ENCODE measurements around the gene VSTM2L.

DNA sequence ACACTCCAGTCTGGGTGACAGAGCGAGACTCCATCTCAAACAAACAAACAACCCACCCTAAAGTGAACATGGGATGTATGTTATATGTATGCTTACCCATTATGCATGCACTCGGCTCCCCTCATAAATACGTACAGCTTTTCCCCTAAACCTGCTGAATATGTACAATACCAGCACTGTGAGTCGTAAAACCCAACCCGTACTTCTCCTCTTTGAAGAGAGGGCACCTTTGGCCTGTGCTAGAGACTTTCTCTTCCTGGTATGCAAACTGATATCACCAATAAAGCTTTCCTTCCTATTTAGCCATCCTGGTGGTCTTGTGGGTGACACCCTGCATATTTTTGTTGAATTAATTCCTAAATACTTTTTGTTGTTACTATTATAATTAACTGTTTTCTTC, 51.3 kb downstream of the VSTM2L start:
- TF ChIP-seq NFIX (CRISPR knock-in tag; IDR thresholded peaks at IDR 0.05; ENCODE audit: low read depth), result no peak
- no peak for TF ChIP-seq ZFX (CRISPR knock-in tag; IDR thresholded peaks at IDR 0.05)
- TF ChIP-seq NFE2 (IDR thresholded peaks at IDR 0.05; ENCODE audit: low read depth), result no peak
- TF ChIP-seq RNF2 (IDR thresholded peaks at IDR 0.05), result no peak
- TF ChIP-seq, protein P1, sequence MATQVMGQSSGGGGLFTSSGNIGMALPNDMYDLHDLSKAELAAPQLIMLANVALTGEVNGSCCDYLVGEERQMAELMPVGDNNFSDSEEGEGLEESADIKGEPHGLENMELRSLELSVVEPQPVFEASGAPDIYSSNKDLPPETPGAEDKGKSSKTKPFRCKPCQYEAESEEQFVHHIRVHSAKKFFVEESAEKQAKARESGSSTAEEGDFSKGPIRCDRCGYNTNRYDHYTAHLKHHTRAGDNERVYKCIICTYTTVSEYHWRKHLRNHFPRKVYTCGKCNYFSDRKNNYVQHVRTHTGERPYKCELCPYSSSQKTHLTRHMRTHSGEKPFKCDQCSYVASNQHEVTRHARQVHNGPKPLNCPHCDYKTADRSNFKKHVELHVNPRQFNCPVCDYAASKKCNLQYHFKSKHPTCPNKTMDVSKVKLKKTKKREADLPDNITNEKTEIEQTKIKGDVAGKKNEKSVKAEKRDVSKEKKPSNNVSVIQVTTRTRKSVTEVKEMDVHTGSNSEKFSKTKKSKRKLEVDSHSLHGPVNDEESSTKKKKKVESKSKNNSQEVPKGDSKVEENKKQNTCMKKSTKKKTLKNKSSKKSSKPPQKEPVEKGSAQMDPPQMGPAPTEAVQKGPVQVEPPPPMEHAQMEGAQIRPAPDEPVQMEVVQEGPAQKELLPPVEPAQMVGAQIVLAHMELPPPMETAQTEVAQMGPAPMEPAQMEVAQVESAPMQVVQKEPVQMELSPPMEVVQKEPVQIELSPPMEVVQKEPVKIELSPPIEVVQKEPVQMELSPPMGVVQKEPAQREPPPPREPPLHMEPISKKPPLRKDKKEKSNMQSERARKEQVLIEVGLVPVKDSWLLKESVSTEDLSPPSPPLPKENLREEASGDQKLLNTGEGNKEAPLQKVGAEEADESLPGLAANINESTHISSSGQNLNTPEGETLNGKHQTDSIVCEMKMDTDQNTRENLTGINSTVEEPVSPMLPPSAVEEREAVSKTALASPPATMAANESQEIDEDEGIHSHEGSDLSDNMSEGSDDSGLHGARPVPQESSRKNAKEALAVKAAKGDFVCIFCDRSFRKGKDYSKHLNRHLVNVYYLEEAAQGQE (IDR thresholded peaks at IDR 0.05; ENCODE audit: borderline replicate concordance), result no peak
- TF ChIP-seq, protein P1 (CRISPR knock-in tag; IDR thresholded peaks at IDR 0.05; ENCODE audit: low read depth), result no peak
- TF ChIP-seq ZBED1 (IDR thresholded peaks at IDR 0.05), result no peak
- TF ChIP-seq, protein P2, sequence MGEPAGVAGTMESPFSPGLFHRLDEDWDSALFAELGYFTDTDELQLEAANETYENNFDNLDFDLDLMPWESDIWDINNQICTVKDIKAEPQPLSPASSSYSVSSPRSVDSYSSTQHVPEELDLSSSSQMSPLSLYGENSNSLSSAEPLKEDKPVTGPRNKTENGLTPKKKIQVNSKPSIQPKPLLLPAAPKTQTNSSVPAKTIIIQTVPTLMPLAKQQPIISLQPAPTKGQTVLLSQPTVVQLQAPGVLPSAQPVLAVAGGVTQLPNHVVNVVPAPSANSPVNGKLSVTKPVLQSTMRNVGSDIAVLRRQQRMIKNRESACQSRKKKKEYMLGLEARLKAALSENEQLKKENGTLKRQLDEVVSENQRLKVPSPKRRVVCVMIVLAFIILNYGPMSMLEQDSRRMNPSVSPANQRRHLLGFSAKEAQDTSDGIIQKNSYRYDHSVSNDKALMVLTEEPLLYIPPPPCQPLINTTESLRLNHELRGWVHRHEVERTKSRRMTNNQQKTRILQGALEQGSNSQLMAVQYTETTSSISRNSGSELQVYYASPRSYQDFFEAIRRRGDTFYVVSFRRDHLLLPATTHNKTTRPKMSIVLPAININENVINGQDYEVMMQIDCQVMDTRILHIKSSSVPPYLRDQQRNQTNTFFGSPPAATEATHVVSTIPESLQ (CRISPR knock-in tag; IDR thresholded peaks at IDR 0.05), result no peak
- no peak for TF ChIP-seq RBBP5 (IDR thresholded peaks at IDR 0.05; ENCODE audit: borderline replicate concordance, insufficient read depth, low read length, poor library complexity, severe bottlenecking)
- TF ChIP-seq, protein P3, sequence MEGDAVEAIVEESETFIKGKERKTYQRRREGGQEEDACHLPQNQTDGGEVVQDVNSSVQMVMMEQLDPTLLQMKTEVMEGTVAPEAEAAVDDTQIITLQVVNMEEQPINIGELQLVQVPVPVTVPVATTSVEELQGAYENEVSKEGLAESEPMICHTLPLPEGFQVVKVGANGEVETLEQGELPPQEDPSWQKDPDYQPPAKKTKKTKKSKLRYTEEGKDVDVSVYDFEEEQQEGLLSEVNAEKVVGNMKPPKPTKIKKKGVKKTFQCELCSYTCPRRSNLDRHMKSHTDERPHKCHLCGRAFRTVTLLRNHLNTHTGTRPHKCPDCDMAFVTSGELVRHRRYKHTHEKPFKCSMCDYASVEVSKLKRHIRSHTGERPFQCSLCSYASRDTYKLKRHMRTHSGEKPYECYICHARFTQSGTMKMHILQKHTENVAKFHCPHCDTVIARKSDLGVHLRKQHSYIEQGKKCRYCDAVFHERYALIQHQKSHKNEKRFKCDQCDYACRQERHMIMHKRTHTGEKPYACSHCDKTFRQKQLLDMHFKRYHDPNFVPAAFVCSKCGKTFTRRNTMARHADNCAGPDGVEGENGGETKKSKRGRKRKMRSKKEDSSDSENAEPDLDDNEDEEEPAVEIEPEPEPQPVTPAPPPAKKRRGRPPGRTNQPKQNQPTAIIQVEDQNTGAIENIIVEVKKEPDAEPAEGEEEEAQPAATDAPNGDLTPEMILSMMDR (IDR thresholded peaks at IDR 0.05 in 2 of 3, conservative IDR thresholded peaks at IDR 0.05 in 1 of 3; ENCODE audit: insufficient read depth in 2 of 3, low read depth in 1 of 3, low read length in 3 of 3), result no peak

Data from K562 (cell line).